BE2C (cell line): ENCODE data around the gene MMP12.

Experiments
- DNase-seq: peaks from one replicate; pipeline ENCODE4 v3.0.0-alpha.2; 2020
- H3K27me3 ChIP-seq: fragments of 250-450 bp; sonication (Bioruptor Pico); 2 replicates; pipeline ENCODE4 v1.5.1; 2020; ENCODE audit warnings: mild to moderate bottlenecking
- H3K36me3 ChIP-seq: fragments of 250-450 bp; sonication (Bioruptor Pico); 2 replicates; pipeline ENCODE4 v1.5.1; 2020; ENCODE audit warnings: mild to moderate bottlenecking
- H3K4me1 ChIP-seq: fragments of 250-450 bp; sonication (Bioruptor Pico); 2 replicates; pipeline ENCODE4 v1.5.1; 2020
- H3K4me3 ChIP-seq: 2 replicates; pipeline ENCODE4 v1.5.1; 2011; ENCODE audit warnings: low read depth, low read length
- H3K9me3 ChIP-seq: fragments of 250-450 bp; sonication (Bioruptor Pico); 2 replicates; pipeline ENCODE4 v1.5.1; 2020
- CTCF ChIP-seq: IDR thresholded peaks from 2 replicates; pipeline ENCODE4 v1.5.1; 2012; ENCODE audit warnings: mild to moderate bottlenecking, low read depth, low read length

Gene MMP12

GRCh38 chr11:102843489-102843888 is 31.3 kb downstream of the MMP12 start, which contains the start of gene MMP3:
Gene MMP3, minus strand, starts transcription at chr11:102843609. Its CDS starts 63 bp downstream, at chr11:102843546.
- H3K27me3 ChIP-seq, result no peaks in the 10 kb centered on the region
- TF ChIP-seq CTCF, result no peak
- H3K36me3 ChIP-seq, result no peaks in the 10 kb centered on the region
- no peaks in the 10 kb centered on the region for H3K4me1 ChIP-seq
- no peaks in the 10 kb centered on the region for H3K9me3 ChIP-seq
- DNase-seq, result no peak
- no peak within 1 kb of the TSS for H3K4me3 ChIP-seq

- Histone ChIP-seq H3K27me3 (no peaks in the 10 kb centered on the region), H3K4me1 (no peaks in the 10 kb centered on the region), H3K4me3 (no peak overlapping the region), H3K36me3 (no peaks in the 10 kb centered on the region), H3K9me3 (no peaks in the 10 kb centered on the region)
- no peak for DNase-seq
- TF ChIP-seq CTCF, result no peak
Observed at GRCh38 chr11:102842930-102843329, 31.9 kb downstream of the MMP12 start.

GRCh38 chr11:102840018-102840417 is 34.8 kb downstream of the MMP12 start:
- Histone ChIP-seq H3K27me3 (no peaks in the 10 kb centered on the region), H3K9me3 (no peaks in the 10 kb centered on the region), H3K4me1 (no peaks in the 10 kb centered on the region), H3K4me3 (no peak overlapping the region), H3K36me3 (no peaks in the 10 kb centered on the region)
- no peak for DNase-seq
- TF ChIP-seq CTCF, result no peak

- Histone ChIP-seq H3K4me1 (no peaks in the 10 kb centered on the region), H3K4me3 (no peak overlapping the region), H3K36me3 (no peaks in the 10 kb centered on the region), H3K9me3 (no peaks in the 10 kb centered on the region), H3K27me3 (no peaks in the 10 kb centered on the region)
- DNase-seq, result no peak
- no peak for TF ChIP-seq CTCF
Observed at GRCh38 chr11:102837646-102838045, 37.1 kb downstream of the MMP12 start.

GRCh38 chr11:102837156-102837555 is 37.6 kb downstream of the MMP12 start:
- H3K4me1 ChIP-seq, result no peaks in the 10 kb centered on the region
- no peak for DNase-seq
- no peaks in the 10 kb centered on the region for H3K36me3 ChIP-seq
- H3K4me3 ChIP-seq, result no peak overlapping the region
- TF ChIP-seq CTCF, result no peak
- peaks cover 5% of the 10 kb centered on the region; the same call in 1 of the 2 replicates for H3K27me3 ChIP-seq
- no peaks in the 10 kb centered on the region for H3K9me3 ChIP-seq

GRCh38 chr11:102836290-102836875 is 38.4 kb downstream of the MMP12 start:
- H3K9me3 ChIP-seq, result no peaks in the 10 kb centered on the region
- DNase-seq, result no peak
- no peak overlapping the region for H3K4me3 ChIP-seq
- TF ChIP-seq CTCF, result no peak
- H3K4me1 ChIP-seq, result no peaks in the 10 kb centered on the region
- H3K36me3 ChIP-seq, result no peaks in the 10 kb centered on the region
- peaks cover 12% of the 10 kb centered on the region for H3K27me3 ChIP-seq
